ENCODE results near the gene INF2.

Gene INF2

GRCh38 chr14:104676694-104677511, 12.5 kb upstream of the INF2 start:
- no peak for DNase-seq (ENCODE audit: low read depth, low spot score)

GRCh38 chr14:104677512-104678332, 11.7 kb upstream of the INF2 start:
- DNase-seq (ENCODE audit: low read depth, low spot score): peak; percentile 32

GRCh38 chr14:104678346-104678745, 11.1 kb upstream of the INF2 start:
- DNase-seq (ENCODE audit: low read depth, low spot score): no peak

GRCh38 chr14:104678901-104679705, 10.3 kb upstream of the INF2 start:
- DNase-seq (ENCODE audit: low read depth, low spot score): no peak

- DNase-seq (ENCODE audit: low read depth, low spot score): no peak
These were observed 9.2 kb upstream of the INF2 start for GRCh38 chr14:104680056-104680805.

- no peak for DNase-seq (ENCODE audit: low read depth, low spot score)
These were observed 8.4 kb upstream of the INF2 start for GRCh38 chr14:104680806-104681688.

GRCh38 chr14:104681689-104682074, 7.7 kb upstream of the INF2 start:
- DNase-seq (ENCODE audit: low read depth, low spot score): no peak

GRCh38 chr14:104682107-104682593, 7.3 kb upstream of the INF2 start:
- DNase-seq (ENCODE audit: low read depth, low spot score): no peak

- no peak for DNase-seq (ENCODE audit: low read depth, low spot score)
These were observed 5.6 kb upstream of the INF2 start for GRCh38 chr14:104683653-104684448.

GRCh38 chr14:104684449-104684821, 5.0 kb upstream of the INF2 start:
- no peak for DNase-seq (ENCODE audit: low read depth, low spot score)

GRCh38 chr14:104685216-104685997, 4.0 kb upstream of the INF2 start:
- no peak for DNase-seq (ENCODE audit: low read depth, low spot score)

GRCh38 chr14:104685998-104686610, 3.3 kb upstream of the INF2 start:
- DNase-seq (ENCODE audit: low read depth, low spot score): no peak

- DNase-seq (ENCODE audit: low read depth, low spot score): no peak
These were observed 2.5 kb upstream of the INF2 start for GRCh38 chr14:104686624-104687517.

GRCh38 chr14:104687601-104688504, 1.6 kb upstream of the INF2 start:
- no peak for DNase-seq (ENCODE audit: low read depth, low spot score)

- no peak for DNase-seq (ENCODE audit: low read depth, low spot score)
These were observed 811 bp upstream of the INF2 start for GRCh38 chr14:104688505-104689108.
